AG10803 (cell line): ENCODE data around the gene TAS2R39.
"Not testable (repeated sequence)": the region's sequence is repeated elsewhere in the genome, so short reads cannot be mapped to it uniquely, and the experiment has no call there.

Source experiments
- DNase-seq: peaks from one replicate; pipeline ENCODE4 v3.0.0; 2010; ENCODE audit warnings: low read depth
- H3K4me3 ChIP-seq: 2 replicates; pipeline ENCODE4 v1.5.1; 2011; ENCODE audit warnings: mild to moderate bottlenecking, low read length, control low read depth
- TF ChIP-seq, protein P1 (sequence below): conservative IDR thresholded peaks from 2 replicates; pipeline ENCODE4 v1.5.1; 2011; ENCODE audit warnings: mild to moderate bottlenecking, low read length, control low read depth, inconsistent platforms

Gene TAS2R39

DNA sequence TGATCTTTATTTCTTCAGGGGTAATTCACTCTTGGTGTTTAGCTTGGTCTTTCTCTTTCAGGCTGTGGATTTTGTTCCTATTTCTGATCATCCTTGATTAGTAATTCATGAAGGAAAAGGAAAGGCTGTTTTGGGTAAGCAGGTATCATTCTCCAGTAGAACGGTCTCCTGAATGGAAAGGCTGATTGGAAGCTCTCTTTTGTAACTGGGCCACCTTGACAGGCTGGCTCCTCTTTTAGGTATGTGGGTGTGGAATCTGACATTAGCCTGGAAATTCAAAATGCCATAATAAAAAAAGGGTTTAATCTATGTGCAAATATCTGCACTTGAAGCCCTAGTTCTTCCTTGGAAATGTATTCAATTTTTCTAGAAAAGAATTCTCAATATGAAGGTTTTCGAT is 18.9 kb downstream of the TAS2R39 start:
- no peak for DNase-seq
- TF ChIP-seq, protein P1, sequence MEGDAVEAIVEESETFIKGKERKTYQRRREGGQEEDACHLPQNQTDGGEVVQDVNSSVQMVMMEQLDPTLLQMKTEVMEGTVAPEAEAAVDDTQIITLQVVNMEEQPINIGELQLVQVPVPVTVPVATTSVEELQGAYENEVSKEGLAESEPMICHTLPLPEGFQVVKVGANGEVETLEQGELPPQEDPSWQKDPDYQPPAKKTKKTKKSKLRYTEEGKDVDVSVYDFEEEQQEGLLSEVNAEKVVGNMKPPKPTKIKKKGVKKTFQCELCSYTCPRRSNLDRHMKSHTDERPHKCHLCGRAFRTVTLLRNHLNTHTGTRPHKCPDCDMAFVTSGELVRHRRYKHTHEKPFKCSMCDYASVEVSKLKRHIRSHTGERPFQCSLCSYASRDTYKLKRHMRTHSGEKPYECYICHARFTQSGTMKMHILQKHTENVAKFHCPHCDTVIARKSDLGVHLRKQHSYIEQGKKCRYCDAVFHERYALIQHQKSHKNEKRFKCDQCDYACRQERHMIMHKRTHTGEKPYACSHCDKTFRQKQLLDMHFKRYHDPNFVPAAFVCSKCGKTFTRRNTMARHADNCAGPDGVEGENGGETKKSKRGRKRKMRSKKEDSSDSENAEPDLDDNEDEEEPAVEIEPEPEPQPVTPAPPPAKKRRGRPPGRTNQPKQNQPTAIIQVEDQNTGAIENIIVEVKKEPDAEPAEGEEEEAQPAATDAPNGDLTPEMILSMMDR: no peak
- no peak overlapping the region for H3K4me3 ChIP-seq

DNA sequence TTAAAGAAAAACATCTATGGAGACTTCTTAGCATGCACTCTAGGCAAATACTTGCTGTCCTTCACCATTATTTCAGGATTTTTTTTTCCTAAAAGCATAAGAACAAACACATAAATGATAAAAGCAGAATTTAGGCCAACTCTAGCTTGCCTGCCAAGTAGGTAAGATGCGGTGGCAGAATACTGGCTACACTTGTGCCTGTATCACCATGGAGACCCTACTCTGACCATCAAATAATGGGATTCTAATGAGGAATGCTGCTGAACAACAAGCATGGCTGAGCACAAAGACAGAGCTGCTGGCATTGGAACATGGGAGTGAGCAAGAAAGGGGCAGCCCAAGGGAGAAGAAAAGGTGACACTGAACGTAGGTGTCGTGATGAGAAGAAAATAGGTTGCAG is 20.2 kb downstream of the TAS2R39 start:
- TF ChIP-seq, protein P1: no peak

DNA sequence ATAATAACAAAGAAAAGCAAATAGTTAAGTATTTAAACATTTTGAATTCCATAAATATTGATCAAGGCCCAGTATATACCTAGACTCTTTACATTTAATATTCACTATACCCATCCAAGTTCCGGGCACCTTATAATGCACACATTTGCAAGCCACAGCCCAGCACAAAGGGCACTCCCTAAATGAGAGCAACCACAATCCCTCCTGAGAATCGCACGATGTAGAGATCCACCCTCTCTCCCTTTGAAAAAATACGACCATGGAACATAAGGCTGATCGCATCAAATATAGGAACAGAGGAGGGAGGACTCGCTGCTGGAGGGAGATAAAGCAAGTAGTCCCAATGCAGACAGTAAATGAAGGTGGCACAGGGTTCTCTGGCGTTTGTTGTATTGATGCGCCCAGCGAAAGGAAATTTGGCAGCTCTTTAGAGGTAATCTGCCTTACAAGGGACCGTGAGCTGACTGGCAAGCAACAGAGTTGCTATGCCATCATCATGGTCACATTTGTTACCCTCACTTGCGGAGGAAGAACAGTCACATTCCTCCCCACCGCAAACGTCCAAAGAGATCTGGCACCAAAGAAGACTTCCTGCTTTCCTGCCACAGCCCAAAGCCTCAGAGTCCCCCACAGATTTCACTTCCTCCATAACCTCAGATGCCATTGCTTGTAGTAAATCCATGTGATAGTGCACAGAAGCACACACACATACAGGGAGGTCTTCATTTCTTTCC is 22.5 kb downstream of the TAS2R39 start:
- peak; percentile 9 for DNase-seq
- TF ChIP-seq, protein P1: no peak
- H3K4me3 ChIP-seq: no peak overlapping the region

More for the DNA sequence above, 20.2 kb downstream of the TAS2R39 start:
- no peak overlapping the region for H3K4me3 ChIP-seq
- no peak for DNase-seq

DNA sequence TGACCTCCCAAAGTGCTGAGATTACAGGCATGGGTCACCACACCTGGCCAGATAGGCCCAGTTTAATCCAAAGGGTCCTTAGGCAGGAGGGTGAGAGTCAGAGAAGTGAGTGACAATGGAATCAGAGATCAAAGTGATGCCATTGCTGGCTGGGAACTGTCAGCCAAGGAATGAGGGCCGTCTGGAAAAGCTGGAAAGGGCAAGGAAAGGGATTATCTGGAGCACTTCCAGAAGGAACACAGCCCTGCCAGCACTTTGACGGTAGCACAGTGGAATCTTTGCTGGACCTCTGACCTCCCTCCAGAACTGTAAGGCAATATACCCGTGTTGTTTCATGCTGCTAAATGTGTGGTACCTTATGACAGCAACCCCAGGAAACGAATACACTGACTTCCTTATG is 27.3 kb downstream of the TAS2R39 start:
- TF ChIP-seq, protein P1: no peak
- H3K4me3 ChIP-seq: no peak overlapping the region
- no peak for DNase-seq

DNA sequence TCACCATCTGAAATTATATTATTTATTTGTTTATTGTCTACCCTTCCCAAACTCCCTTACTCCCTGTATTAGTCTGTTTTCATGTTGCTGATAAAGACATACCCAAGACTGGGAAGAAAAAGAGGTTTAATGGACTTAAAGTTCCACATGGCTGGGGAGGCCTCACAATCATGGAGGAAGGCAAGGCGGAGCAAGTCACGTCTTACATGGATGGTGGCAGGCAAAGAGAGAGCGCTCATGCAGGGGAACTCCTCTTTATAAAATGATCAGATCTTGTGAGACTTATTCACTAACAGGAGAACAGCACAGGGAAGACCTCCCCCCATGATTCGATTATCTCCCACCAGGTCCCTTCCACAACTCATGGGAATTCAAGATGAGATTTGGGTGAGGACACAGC is 30.3 kb downstream of the TAS2R39 start:
- not testable (repeated sequence) for H3K4me3 ChIP-seq, DNase-seq

DNA sequence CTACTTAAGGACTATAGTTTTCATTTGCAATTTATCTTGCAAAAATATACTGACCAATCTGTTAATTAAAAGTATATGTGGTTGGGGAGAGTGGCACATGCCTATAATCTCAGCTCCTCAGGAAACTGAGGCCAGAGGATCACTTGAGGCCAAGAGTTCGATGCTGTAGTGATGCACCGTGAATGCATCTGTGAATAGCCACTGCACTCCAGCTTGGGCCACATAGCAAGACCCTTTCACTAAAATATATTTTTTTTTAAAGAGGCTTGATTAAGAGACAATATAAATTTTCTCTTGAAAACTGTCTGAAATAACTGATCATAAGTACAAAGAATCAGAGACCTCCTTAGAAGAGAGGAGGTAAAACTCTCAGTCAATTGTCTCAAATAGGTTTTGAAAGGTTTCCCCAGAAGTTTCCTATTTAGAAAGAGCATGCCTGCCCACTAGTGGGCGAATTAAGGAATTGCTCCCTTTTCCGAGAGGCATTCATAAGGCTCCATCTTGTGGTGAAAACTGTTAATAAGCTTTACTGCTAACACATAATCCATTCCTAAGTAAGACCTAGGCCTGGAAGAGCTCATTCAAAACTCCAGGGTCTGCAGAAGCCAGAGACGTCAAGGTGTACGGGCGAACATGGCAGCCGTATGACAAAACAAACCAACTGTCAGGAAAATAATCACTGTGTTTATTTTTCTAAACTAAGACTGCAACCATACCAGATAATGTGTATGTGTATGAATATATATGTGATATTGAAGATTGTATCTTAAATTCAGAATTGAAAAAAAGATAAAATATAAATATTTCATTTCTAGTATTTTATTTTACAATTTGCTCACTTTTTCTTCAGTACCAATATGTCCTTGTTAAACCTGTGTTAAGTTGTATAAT is 31.8 kb downstream of the TAS2R39 start:
- DNase-seq: peak; percentile 81
- TF ChIP-seq, protein P1: peak; percentile 100

DNA sequence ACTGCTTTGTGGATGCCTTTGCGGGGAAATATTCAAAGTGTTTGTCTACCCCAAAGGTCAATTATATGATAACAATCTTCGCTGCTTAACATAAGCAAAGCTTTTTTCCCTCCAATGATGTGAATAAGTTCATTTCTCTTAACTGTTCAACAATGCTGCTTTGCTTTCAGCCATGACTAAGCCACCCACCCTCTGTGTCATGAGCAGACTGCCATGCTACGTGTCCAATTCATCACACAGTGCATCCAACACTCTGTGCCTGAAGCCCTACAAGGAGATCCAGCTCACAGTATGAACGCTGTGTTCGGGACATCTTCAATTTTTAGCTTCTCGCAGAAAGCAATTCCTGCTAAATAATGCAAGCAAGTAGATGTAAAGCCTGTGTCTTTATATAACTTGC is 32.9 kb downstream of the TAS2R39 start:
- H3K4me3 ChIP-seq: no peak overlapping the region
- TF ChIP-seq, protein P1: no peak
- peak; percentile 17 for DNase-seq

More for the DNA sequence above, 31.8 kb downstream of the TAS2R39 start:
- no peak overlapping the region for H3K4me3 ChIP-seq
